Thymus (tissue), 11 donors: ENCODE data around the gene KNCN. TPM values are rescaled to one million over a fixed set of nuclear protein-coding genes. Genes with fewer than 3 reads are reported as not detected.

ENCODE experiments used
- DNase-seq, 9 donors: peaks; one replicate each; pipeline ENCODE4 v3.0.0-alpha.2; 2013; ENCODE audit warnings: low spot score in 9 of 9, low read depth in 6 of 9, missing footprints in 1 of 9
- H3K27ac ChIP-seq, 2 donors: one replicate each; pipeline ENCODE4 v1.5.1; 2013; ENCODE audit warnings: control low read depth in 1 of 2, low read depth in 1 of 2, low read length in 1 of 2, mild to moderate bottlenecking in 1 of 2, moderate library complexity in 1 of 2
- H3K27me3 ChIP-seq, 2 donors: one replicate each; pipeline ENCODE4 v1.5.1; 2013; ENCODE audit warnings: low read length in 1 of 2; ENCODE audit not compliant: control insufficient read depth in 2 of 2, insufficient read depth in 1 of 2
- H3K36me3 ChIP-seq, 2 donors: one replicate each; pipeline ENCODE4 v1.5.1; 2013; ENCODE audit warnings: low read length in 1 of 2, mild to moderate bottlenecking in 1 of 2, moderate library complexity in 1 of 2; ENCODE audit not compliant: control insufficient read depth in 2 of 2, insufficient read depth in 2 of 2
- H3K4me1 ChIP-seq, 2 donors: one replicate each; pipeline ENCODE4 v1.5.1; 2013; ENCODE audit warnings: low read length in 2 of 2; ENCODE audit not compliant: control insufficient read depth in 2 of 2, insufficient read depth in 2 of 2
- H3K4me3 ChIP-seq, 2 donors: one replicate each; pipeline ENCODE4 v1.5.1; 2013; ENCODE audit warnings: low read length in 2 of 2, control low read depth in 1 of 2, mild to moderate bottlenecking in 1 of 2
- H3K9me3 ChIP-seq, 2 donors: one replicate each; pipeline ENCODE4 v1.5.1; 2013; ENCODE audit warnings: low read length in 1 of 2, mild to moderate bottlenecking in 1 of 2; ENCODE audit not compliant: control insufficient read depth in 2 of 2, insufficient read depth in 1 of 2
- WGBS: extraction: QIAGEN DNeasy Blood & Tissue Kit; methylation state at CpG from one replicate; pipeline ENCODE4 v1.1.7; 2013; 5-methylcytosine and 5-hydroxymethylcytosine counted together
- polyA plus RNA-seq: library from polyadenylated mRNA; stranded (reverse); fragments of 200-250 nt; gene quantifications from one replicate; pipeline ENCODE4 v1.2.3, GENCODE V29; 2013
- total RNA-seq: library from RNA; stranded (reverse); fragments of 120-200 nt; gene quantifications from one replicate; pipeline ENCODE4 v1.2.4, GENCODE V29; 2013
- donor health status: healthy.

Gene KNCN
- total and polyA plus RNA-seq, 2 donors, result 0.05 TPM; not detected in 1

DNA sequence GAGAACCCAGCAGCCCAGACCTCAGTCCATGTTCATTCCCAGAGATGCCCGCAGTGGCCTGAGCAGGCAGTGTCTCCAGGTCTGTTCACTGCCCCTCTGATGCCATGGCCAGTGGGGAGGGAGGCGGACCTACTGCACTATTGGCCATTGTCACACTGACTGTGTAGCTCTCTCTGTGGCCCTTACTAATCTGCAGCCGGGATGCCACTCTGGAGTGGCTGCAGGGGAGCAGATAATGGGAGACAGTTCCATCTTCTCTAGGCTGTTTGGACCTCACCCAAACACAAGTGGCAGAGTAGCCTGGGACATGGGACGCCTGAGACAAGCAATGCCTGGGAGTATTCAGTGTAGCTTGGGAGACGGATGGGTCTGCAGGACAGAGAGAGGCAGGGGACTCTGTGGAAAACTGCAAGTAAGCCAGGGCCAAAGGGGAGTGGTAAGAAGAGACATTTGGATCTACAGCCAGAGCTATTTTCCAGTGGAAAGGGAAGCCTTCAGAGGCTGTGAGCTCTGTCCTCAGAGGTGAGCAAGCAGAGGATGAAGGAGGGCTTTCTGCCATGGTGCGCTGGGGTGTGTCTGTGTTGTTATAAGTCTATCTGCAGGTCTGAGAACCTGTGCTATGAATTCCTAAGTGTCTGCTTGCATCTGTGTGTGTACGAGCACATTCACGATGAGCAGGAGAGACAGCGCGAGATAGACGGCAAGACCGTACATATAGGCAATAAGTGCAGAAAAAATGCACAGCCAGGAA, 35.1 kb downstream of the KNCN start:
- Histone ChIP-seq H3K4me1 (peaks cover 3 to 5% of the 10 kb centered on the region in 2 donors), H3K9me3 (no peaks in the 10 kb centered on the region), H3K4me3 (no peak overlapping the region), H3K36me3 (no peaks in the 10 kb centered on the region), H3K27me3 (peaks cover 0 to 89% of the 10 kb centered on the region in 2 donors), H3K27ac (no peak overlapping the region)
- WGBS, result 59% methylated on average over 12 of the region's 12 CpGs
- DNase-seq, result no peak

GRCh38 chr1:46515576-46515975, 35.9 kb downstream of the KNCN start:
- H3K27me3 ChIP-seq, result peaks cover 0 to 90% of the 10 kb centered on the region in 2 donors
- no peak overlapping the region for H3K4me3 ChIP-seq
- DNase-seq, result no peak
- H3K27ac ChIP-seq, result no peak overlapping the region
- no peaks in the 10 kb centered on the region for H3K9me3 ChIP-seq
- H3K36me3 ChIP-seq, result no peaks in the 10 kb centered on the region
- 65% methylated on average over 6 of the region's 6 CpGs for WGBS
- H3K4me1 ChIP-seq, result peaks cover 3 to 5% of the 10 kb centered on the region in 2 donors

GRCh38 chr1:46513536-46513935, 37.9 kb downstream of the KNCN start:
- WGBS, result 77% methylated on average over 5 of the region's 5 CpGs
- H3K27me3 ChIP-seq, result peaks cover 0 to 74% of the 10 kb centered on the region in 2 donors
- H3K27ac ChIP-seq, result no peak overlapping the region
- H3K4me1 ChIP-seq, result peaks cover 3 to 5% of the 10 kb centered on the region in 2 donors
- DNase-seq, result no peak
- no peaks in the 10 kb centered on the region for H3K9me3 ChIP-seq
- no peaks in the 10 kb centered on the region for H3K36me3 ChIP-seq
- no peak overlapping the region for H3K4me3 ChIP-seq

DNA sequence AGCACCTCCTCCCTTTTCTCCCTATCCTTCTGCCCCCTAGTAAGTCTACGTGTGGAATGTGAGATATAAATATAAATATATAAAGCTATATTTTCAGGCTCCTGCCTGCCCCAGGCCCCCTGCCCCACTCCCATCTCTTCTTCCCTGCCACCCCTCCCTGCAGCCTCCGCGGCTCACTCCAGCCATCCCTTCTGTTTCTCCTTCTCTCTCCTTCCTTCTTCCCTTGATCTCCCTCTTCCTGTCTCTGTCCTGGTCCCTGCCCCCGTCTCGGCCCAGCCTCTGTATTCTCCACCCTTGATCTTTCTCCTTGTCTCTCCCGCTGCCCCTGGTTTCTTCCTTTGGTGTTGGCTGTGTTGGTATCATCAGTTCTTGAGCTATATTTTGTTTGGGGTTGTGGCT, 38.7 kb downstream of the KNCN start:
- no peaks in the 10 kb centered on the region for H3K9me3 ChIP-seq
- H3K4me3 ChIP-seq, result no peak overlapping the region
- WGBS, result 59% methylated on average over 6 of the region's 6 CpGs
- no peak for DNase-seq
- peaks cover 3 to 5% of the 10 kb centered on the region in 2 donors for H3K4me1 ChIP-seq
- peaks cover 0 to 73% of the 10 kb centered on the region in 2 donors for H3K27me3 ChIP-seq
- H3K27ac ChIP-seq, result no peak overlapping the region
- no peaks in the 10 kb centered on the region for H3K36me3 ChIP-seq

DNA sequence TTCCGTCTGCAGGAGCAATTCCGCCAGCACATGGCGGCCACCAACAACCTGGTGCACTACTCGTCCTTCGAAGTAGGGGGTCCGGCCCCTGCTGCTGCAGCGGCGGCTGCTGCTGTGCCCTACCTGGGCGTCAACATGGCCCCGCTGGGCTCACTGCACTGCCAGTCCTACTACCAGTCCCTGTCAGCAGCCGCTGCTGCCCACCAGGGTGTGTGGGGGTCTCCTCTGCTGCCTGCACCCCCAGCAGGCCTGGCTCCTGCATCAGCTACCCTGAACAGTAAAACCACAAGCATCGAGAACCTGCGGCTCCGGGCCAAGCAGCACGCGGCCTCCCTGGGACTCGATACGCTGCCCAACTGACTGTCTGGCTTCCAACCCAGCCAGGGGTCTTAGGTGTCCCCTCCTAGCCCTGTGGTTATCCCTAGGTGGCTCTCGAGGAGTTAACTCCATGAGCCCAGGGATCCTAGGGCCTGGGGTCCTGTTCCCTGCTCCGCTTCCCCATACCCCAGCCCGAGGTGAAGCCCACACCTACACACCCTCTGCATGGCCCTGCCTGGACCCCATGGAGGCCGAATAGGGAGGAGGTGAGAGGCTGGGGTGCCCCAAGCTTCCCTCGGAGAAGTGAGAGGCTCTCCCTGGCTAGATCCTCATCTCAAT, 39.2 kb downstream of the KNCN start:
- Histone ChIP-seq H3K36me3 (no peaks in the 10 kb centered on the region), H3K27me3 (peaks cover 0 to 69% of the 10 kb centered on the region in 2 donors), H3K4me1 (peaks cover 3 to 5% of the 10 kb centered on the region in 2 donors), H3K27ac (no peak overlapping the region), H3K9me3 (no peaks in the 10 kb centered on the region), H3K4me3 (no peak overlapping the region)
- DNase-seq, result no peak
- WGBS, result 88% methylated on average over 23 of the region's 23 CpGs

GRCh38 chr1:46510998-46511365, 40.5 kb downstream of the KNCN start:
- no peaks in the 10 kb centered on the region for H3K9me3 ChIP-seq
- DNase-seq, result no peak
- no peak overlapping the region for H3K27ac ChIP-seq
- H3K4me1 ChIP-seq, result no peaks in the 10 kb centered on the region
- H3K27me3 ChIP-seq, result peaks cover 0 to 63% of the 10 kb centered on the region in 2 donors
- no peak overlapping the region for H3K4me3 ChIP-seq
- no peaks in the 10 kb centered on the region for H3K36me3 ChIP-seq
- 92% methylated on average over 8 of the region's 8 CpGs for WGBS

- DNase-seq, result no peak
- Histone ChIP-seq H3K4me1 (no peaks in the 10 kb centered on the region), H3K4me3 (no peak overlapping the region), H3K27ac (no peak overlapping the region), H3K27me3 (peaks cover 0 to 58% of the 10 kb centered on the region in 2 donors), H3K36me3 (no peaks in the 10 kb centered on the region), H3K9me3 (no peaks in the 10 kb centered on the region)
- WGBS, result 96% methylated on average over 19 of the region's 19 CpGs
Measured at GRCh38 chr1:46510341-46510997, 41.0 kb downstream of the KNCN start.

DNA sequence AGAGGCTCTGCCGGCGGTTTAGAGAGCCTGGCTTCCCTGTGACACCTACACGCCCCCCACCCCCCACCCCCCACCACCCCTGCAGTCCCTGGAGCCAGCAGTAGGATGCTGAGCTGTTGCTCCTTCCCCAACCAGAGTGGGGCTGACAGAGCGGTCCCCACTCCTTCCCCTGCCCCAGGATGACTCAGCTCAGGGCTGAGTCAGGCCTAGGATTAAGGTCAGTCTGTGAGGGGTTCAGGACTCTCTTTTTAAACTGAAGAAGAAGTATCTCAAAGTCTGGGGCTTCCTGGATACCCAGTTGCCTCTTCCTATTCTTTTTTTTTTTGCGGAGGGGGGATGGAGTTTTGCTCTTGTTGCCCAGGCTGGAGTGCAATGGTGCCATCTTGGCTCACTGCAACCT, 42.7 kb downstream of the KNCN start:
- Histone ChIP-seq H3K4me1 (no peaks in the 10 kb centered on the region), H3K4me3 (no peak overlapping the region), H3K36me3 (no peaks in the 10 kb centered on the region), H3K27me3 (peaks cover 0 to 45% of the 10 kb centered on the region in 2 donors), H3K27ac (no peak overlapping the region), H3K9me3 (no peaks in the 10 kb centered on the region)
- WGBS, result 93% methylated on average over 5 of the region's 5 CpGs
- DNase-seq, result no peak
